GM06990 (cell line): ENCODE measurements around the gene CBX8.

ENCODE experiments used
- DNase-seq: peaks from one replicate; pipeline ENCODE4 v3.0.0-alpha.2; 2011; ENCODE audit not compliant: insufficient read length; ENCODE audit errors: extremely low read depth
- H3K27me3 ChIP-seq: replicated peaks from 2 replicates; pipeline ENCODE4 v1.6.0; 2011; ENCODE audit warnings: low read length; ENCODE audit not compliant: control insufficient read depth, insufficient read depth
- H3K36me3 ChIP-seq: 2 replicates; pipeline ENCODE4 v1.5.1; 2011; ENCODE audit warnings: low read length; ENCODE audit not compliant: control insufficient read depth, insufficient read depth
- H3K4me3 ChIP-seq: replicated peaks from 2 replicates; pipeline ENCODE4 v1.5.1; 2011; ENCODE audit warnings: low read depth, mild to moderate bottlenecking, control low read depth, low read length
- CTCF ChIP-seq: IDR thresholded peaks from 2 replicates; pipeline ENCODE4 v1.5.1; 2011; ENCODE audit warnings: low read length, control low read depth, mild to moderate bottlenecking, inconsistent platforms; ENCODE audit not compliant: insufficient read depth, poor library complexity, severe bottlenecking

CBX8 gene

GRCh38 chr17:79801156-79802038 is 4.5 kb upstream of the CBX8 start:
- DNase-seq = no peak
- Histone ChIP-seq H3K36me3 (no peaks in the 10 kb centered on the region), H3K4me3 (no peak overlapping the region), H3K27me3 (peaks cover 12% of the 10 kb centered on the region)
- no peak for TF ChIP-seq CTCF

GRCh38 chr17:79800325-79801155 is 3.7 kb upstream of the CBX8 start:
- peak; percentile 71 for DNase-seq
- peak overlapping the region; percentile 32 for H3K4me3 ChIP-seq
- no peaks in the 10 kb centered on the region for H3K36me3 ChIP-seq
- TF ChIP-seq CTCF = no peak
- peaks cover 8% of the 10 kb centered on the region for H3K27me3 ChIP-seq

- no peak overlapping the region for H3K4me3 ChIP-seq
- no peak for DNase-seq
- H3K36me3 ChIP-seq = no peaks in the 10 kb centered on the region
- H3K27me3 ChIP-seq = peaks cover 8% of the 10 kb centered on the region
- no peak for TF ChIP-seq CTCF
Measured at GRCh38 chr17:79799538-79800324, 2.9 kb upstream of the CBX8 start.

- H3K27me3 ChIP-seq = peaks cover 8% of the 10 kb centered on the region
Measured at GRCh38 chr17:79799174-79799537, 2.3 kb upstream of the CBX8 start.

More at GRCh38 chr17:79799174-79799537, 2.3 kb upstream of the CBX8 start:
- no peak for DNase-seq
- no peaks in the 10 kb centered on the region for H3K36me3 ChIP-seq
- no peak for TF ChIP-seq CTCF
- H3K4me3 ChIP-seq = no peak overlapping the region
